Right hindlimb (tissue), 1 donor: ENCODE results near the gene PNKD.
A peak's percentile ranks its signal among the peaks of the same experiment; 100 is the strongest.

Source experiments
- DNase-seq: peaks from one replicate; pipeline ENCODE4 v3.0.0-alpha.2; 2018

PNKD gene

DNA sequence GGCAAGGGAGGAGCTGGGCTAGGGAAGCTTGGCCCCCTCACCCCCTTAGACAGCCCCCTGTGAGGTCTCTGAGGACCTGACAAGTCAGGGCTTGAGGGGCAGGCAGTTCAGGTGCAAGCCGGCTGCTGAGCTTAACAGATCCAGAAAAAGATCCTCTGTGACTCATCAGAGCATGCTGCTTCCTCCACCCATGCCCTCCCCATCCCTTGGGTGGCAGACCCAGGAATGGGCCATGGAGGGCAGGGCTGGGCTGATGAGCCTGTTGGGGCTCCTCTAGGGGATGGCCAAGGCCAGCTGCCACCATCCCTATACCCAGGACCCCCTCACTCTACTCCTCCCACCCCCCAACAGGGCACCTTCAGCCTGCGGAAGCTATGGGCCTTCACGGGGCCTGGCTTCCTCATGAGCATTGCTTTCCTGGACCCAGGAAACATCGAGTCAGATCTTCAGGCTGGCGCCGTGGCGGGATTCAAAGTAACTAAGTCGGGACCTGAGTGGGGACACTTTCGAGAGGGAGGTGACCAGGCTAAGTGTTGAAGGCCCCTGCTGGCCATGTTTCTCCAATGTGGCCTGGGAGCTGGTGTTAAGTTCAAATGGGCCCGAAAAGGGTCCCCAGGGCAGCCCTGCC, 113.7 kb downstream of the PNKD start:
- no peak for DNase-seq

- no peak for DNase-seq
These were observed 114.7 kb downstream of the PNKD start for GRCh38 chr2:218384975-218385374.

DNA sequence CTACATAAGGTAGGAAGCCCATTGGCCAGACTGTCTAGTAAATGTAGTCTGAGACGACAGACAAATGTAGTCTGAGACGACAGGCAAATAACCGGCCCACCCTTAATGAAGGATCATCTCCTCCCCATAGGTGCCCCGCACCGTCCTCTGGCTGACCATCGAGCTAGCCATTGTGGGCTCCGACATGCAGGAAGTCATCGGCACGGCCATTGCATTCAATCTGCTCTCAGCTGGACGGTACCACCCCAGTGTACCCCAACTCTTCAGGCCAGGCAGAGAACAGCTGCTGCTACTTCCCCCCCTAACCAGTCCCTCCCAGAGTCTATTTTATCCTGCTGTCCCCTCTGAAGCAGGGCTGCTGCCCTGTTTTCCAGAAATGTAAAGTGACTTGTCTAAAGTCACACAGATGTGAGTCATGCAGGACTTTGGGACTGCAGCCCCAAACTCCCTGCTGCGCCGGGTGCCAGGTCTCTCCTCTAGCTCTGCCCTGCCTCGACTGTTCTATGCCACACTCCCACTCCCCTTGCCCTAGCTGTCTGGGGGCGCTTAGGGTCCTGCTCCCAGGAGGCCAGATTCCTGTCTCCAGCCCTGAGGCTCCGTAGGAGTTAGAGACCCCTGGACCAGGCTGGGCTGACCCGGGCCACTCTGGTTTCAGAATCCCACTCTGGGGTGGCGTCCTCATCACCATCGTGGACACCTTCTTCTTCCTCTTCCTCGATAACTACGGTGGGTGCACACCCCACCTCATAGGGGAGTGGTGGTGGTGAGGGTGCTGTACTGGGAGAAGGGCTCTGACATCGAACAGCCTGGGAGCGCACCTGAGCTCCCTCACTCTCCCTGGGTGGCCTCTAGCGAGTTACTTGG, 116.4 kb downstream of the PNKD start:
- DNase-seq: no peak

GRCh38 chr2:218387369-218388194, 117.3 kb downstream of the PNKD start:
- peak; percentile 65 for DNase-seq

- no peak for DNase-seq
These were observed 119.2 kb downstream of the PNKD start for GRCh38 chr2:218389333-218390150.

- no peak for DNase-seq
These were observed 120.9 kb downstream of the PNKD start for GRCh38 chr2:218391202-218391601.

- DNase-seq: no peak
These were observed 122.1 kb downstream of the PNKD start for GRCh38 chr2:218392459-218392858.

- DNase-seq: no peak
These were observed 122.7 kb downstream of the PNKD start for GRCh38 chr2:218392891-218393462.

DNA sequence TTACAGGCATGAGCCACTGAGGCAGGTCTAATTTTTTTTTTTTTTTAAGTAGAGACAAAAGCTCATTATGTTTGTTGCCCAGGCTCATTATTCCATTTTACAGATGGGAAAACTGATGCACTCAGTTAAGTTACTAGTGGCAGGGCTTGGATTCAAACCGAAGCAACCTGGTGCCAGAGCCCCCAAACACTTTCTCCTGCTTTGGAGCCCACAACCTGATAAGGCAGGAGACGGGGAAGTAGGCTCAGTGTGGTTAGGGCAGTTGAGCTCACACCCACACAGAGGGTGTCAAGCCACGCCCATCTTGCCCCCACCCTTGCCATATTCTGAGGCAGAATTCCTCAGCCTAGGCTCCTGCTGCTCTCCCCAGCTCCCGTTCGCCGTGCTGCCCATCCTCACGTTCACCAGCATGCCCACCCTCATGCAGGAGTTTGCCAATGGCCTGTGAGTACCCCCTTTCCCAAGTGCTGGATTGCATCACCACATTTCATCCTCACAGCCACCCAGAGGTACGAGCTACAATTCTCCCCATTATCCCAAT, 123.5 kb downstream of the PNKD start:
- DNase-seq: no peak

GRCh38 chr2:218394298-218395089, 124.2 kb downstream of the PNKD start:
- DNase-seq: no peak

DNA sequence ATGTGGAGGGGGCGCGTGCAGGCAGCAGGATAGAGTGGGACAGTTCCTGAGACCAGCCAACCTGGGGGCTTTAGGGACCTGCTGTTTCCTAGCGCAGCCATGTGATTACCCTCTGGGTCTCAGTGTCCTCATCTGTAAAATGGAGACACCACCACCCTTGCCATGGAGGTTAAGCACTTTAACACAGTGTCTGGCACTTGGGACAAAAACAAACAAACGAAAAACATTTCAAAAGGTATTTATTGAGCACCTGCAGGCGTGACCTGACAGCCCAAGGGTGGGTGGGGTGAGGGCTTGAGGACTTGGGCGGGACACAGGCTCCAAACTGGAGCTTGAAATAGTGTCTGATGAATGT, 124.7 kb downstream of the PNKD start:
- no peak for DNase-seq

DNA sequence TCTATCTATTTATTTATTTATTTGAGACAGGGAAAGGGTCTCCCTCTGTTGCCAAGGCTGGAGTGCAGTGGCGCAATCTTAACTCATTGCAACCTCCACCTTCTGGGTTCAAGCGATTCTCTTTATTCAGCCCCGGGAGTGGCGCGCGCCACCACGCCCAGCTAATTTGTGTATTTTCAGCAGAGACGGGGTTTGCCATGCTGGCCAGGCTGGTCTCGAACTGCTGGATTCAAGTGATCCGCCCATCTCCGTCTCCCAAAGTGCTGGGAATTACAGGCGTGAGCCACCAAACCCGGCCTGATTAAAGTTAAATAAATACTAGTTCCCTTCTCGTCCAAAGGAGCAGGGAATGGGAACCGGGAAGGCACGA, 125.1 kb downstream of the PNKD start:
- no peak for DNase-seq

GRCh38 chr2:218395826-218396687, 125.7 kb downstream of the PNKD start:
- DNase-seq: peak; percentile 95
